GM18505 (cell line): Measurements from ENCODE around the gene ARHGAP33.
"Not testable (repeated sequence)": the region's sequence is repeated elsewhere in the genome, so short reads cannot be mapped to it uniquely, and the experiment has no call there.

Source experiments
- ATAC-seq: cut with Tn5 transposase; IDR thresholded peaks from one replicate; pipeline ENCODE4 v1.9.1; 2021; ENCODE audit not compliant: unreplicated experiment
- POLR2A ChIP-seq: IDR thresholded peaks from 4 replicates; pipeline ENCODE4 v1.6.1; 2011; ENCODE audit warnings: borderline replicate concordance; ENCODE audit not compliant: insufficient read depth, insufficient read length; ENCODE audit errors: extremely low read depth

The ARHGAP33 gene

DNA sequence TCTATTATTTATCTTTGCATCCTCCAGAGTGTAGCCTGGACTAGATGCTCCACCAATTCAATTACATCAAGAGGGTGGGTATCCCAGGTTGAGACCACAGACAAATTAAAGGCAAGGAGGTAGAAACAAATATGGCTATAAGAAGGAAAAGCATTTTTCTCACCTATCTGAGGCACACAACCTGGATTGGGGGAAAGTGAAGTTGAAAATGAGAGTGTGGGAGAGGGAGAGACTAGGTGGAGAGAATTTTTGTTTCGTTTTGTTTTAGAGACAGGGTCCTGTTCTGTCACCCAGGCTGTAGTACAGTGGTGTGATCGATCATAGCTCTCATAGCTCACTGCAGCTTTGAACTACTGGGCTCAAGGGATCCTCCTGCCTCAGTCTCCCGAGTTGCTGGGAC lies 43.1 kb downstream of the ARHGAP33 start:
- ATAC-seq = no peak
- TF ChIP-seq POLR2A = no peak

DNA sequence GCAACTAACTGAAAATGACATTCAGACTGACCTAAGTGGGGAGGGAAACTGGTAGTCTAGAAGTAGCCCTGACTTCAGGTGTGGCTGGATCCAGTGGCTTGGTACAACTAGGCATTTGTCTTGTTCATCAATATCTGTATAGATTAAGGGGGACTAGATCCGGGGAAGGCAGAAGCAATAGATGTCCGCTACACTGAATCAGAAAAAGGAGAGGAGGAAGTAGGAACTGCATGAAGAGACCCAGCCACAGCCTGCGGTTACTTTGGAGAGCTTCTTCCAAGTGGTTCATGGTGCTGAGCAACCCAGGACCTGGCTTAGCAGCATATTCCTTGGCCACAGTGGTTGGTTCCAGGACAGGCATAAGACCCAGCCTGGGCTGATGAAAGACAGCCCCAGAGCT lies 47.2 kb downstream of the ARHGAP33 start:
- no peak for TF ChIP-seq POLR2A
- no peak for ATAC-seq

DNA sequence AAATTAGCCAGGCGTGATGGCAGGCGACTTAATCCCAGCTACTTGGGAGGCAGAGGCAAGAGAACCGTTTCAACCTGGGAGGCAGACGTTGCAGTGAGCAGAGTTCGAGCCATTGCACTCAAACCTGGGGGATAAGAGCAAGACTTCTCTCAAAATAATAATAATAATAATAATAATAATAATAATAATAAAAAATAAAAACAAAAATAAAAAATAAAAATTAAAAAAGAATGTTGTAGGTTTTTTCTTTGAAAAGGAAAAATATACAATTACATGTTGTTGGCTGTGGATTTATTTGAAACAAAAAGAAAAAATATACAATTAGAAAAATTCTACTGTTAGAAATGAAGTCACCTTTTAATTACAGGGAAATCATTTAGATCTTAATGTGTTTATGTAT lies 48.8 kb downstream of the ARHGAP33 start:
- no peak for TF ChIP-seq POLR2A

DNA sequence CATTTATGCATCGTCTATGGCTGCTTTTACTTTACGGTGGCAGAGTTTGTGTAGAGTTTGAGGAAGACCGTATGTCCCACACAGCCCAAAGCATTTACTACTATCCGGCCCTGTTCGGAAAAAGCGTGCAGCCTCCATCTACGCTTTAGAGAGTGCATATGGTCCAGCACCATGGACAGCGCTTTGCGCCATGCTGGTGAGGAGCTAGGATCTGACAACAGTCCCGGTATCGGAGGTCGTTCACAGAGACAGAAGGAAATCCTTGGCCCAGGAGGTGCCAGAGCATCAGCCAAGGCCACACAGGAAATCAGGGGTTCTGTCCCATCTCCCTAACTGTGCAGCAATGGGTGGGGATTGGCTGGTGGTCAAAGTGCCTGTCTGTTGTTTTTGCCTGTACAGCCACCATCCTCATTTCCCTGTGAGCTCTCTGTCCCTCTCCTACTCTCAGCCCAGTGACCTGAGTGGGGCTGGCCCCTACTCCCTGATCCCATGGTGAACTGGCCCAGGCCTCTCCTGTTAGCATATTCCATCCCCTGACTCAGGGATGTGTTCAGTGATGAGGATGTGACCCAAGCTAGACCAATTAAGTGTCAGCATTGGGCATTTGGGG lies 53.4 kb downstream of the ARHGAP33 start:
- no peak for ATAC-seq
- no peak for TF ChIP-seq POLR2A

More for the DNA sequence above, 48.8 kb downstream of the ARHGAP33 start:
- ATAC-seq = no peak

DNA sequence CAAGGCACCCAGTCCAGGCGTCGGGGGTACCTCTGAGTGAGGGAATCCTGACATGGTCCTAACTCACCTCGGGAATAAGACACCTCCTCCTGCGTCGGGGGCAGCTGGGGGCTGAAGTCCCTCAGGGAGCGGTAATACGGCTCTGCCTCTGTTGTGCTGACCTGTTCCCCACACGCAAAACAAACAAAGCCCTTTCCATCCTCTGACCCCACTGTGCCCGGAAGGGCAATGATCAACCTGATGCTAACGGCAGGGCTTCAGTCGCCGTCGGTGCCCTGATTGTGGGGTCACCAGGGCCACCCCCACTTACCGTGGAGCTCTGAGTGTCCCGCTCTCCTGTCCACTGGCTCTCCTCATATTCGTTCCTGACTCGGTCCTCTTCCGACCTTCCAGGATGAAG lies 55.6 kb downstream of the ARHGAP33 start:
- no peak for TF ChIP-seq POLR2A
- ATAC-seq = no peak

DNA sequence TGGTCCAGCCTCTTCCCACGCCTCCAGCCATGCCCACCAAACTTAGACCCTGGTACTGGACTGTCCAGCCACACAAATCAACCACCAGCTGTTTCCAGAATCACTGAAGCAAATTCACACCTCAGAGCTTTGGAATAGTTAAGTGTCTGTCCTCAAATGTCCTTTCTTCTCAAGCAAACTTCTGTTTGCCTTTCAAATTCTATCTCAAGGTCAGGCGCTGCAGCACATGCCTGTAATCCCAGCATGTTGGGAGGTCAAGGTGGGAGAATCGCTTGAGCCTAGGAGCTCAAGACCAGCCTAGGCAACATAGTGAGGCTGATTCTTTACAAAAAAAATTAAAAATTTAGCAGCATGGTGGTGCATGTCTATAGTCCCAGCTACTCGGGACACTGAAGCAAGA lies 56.7 kb downstream of the ARHGAP33 start:
- ATAC-seq = no peak
- no peak for TF ChIP-seq POLR2A

DNA sequence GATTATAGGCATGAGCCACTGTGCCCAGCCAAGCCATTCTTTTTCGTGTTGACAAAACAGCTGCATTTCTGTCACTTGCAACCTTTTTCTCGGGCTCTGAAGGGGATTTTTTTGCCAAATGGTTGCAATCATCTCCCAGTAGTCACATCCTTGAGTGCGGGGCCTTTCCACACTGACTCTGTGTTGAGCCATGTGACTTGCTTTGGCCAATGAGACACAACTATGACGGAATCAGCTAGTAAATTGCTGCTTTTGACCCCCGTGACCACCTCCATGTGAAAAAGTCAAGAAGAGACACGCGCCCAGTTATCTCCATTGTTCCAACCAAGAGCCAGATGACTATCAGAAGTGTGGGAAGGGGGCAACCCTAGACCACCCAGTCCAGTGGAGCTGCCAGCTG lies 58.6 kb downstream of the ARHGAP33 start:
- ATAC-seq = no peak
- TF ChIP-seq POLR2A = no peak

DNA sequence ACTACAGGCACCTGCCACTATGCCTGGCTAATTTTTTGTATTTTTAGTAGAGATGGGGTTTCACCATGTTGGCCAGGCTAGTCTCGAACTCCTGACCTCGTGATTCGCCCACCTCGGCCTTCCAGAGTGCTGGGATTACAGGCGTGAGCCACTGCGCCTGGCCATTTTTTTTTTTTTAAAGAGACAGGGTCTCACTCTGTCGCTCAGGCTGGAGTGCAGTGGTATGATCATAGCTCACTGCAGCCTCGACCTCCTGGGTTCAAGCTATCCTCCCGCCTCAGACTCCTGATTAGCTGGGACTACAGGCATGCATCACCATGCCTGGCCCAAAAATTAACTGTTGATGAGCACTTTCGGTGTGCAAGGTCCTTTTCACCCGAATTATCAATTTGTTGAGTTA lies 60.7 kb downstream of the ARHGAP33 start:
- not testable (repeated sequence) for ATAC-seq
